Mesenchymal stem cell (in vitro differentiated cells and primary cell): ENCODE measurements around the gene ADARB2.

ENCODE experiments used
- DNase-seq: peaks from one replicate; pipeline ENCODE4 v3.0.0-alpha.2; 2013
- H2AFZ ChIP-seq: one replicate; pipeline ENCODE4 v1.6.1; 2013; ENCODE audit warnings: low read depth, mild to moderate bottlenecking, control low read depth, inconsistent platforms, low read length, moderate library complexity
- H2AK5ac ChIP-seq: 2 replicates; pipeline ENCODE4 v1.6.1; 2013; ENCODE audit warnings: low read length, moderate library complexity, mild to moderate bottlenecking, inconsistent platforms; ENCODE audit not compliant: severe bottlenecking
- H2BK120ac ChIP-seq: one replicate; pipeline ENCODE4 v1.6.1; 2013; ENCODE audit warnings: low read depth, mild to moderate bottlenecking, inconsistent platforms, low read length, moderate library complexity
- H2BK12ac ChIP-seq, 2 experiments: one replicate each; pipeline ENCODE4 v1.6.1; 2013; ENCODE audit warnings: inconsistent platforms in 2 of 2, low read length in 2 of 2, mild to moderate bottlenecking in 2 of 2, moderate library complexity in 2 of 2, control low read depth in 1 of 2
- H2BK15ac ChIP-seq: one replicate; pipeline ENCODE4 v1.6.1; 2013; ENCODE audit warnings: mild to moderate bottlenecking, low read depth, inconsistent platforms; ENCODE audit not compliant: poor library complexity, severe bottlenecking
- H2BK5ac ChIP-seq: 2 replicates; pipeline ENCODE4 v1.6.1; 2013; ENCODE audit warnings: low read depth, mild to moderate bottlenecking, low read length, control low read depth, inconsistent platforms; ENCODE audit not compliant: poor library complexity, severe bottlenecking
- H3K14ac ChIP-seq, 2 experiments: one replicate each; pipeline ENCODE4 v1.6.1; 2013; ENCODE audit warnings: inconsistent platforms in 2 of 2, low read length in 2 of 2, control low read depth in 1 of 2, mild to moderate bottlenecking in 1 of 2, moderate library complexity in 1 of 2
- H3K18ac ChIP-seq, 2 experiments: one replicate each; pipeline ENCODE4 v1.6.1; 2013; ENCODE audit warnings: inconsistent platforms in 2 of 2, low read length in 2 of 2, control low read depth in 1 of 2, low read depth in 1 of 2, mild to moderate bottlenecking in 1 of 2
- H3K23ac ChIP-seq, 2 experiments: one replicate each; pipeline ENCODE4 v1.6.1; 2013; ENCODE audit warnings: inconsistent platforms in 2 of 2, low read length in 2 of 2, mild to moderate bottlenecking in 2 of 2, moderate library complexity in 2 of 2, control low read depth in 1 of 2
- H3K27ac ChIP-seq: 2 replicates; pipeline ENCODE4 v1.5.1; 2013; ENCODE audit warnings: mild to moderate bottlenecking, moderate library complexity, low read length, control low read depth, inconsistent platforms; ENCODE audit not compliant: poor library complexity, severe bottlenecking
- H3K27me3 ChIP-seq, 2 experiments: 2 replicates each; pipeline versions ENCODE4 v1.6.1 to v1.7.0; 2013; ENCODE audit warnings: low read length in 2 of 2, mild to moderate bottlenecking in 2 of 2, moderate library complexity in 2 of 2, control low read depth in 1 of 2, inconsistent platforms in 1 of 2; ENCODE audit not compliant: control insufficient read depth in 1 of 2, insufficient read depth in 1 of 2
- H3K36me3 ChIP-seq, 2 experiments: 2 replicates each; pipeline versions ENCODE4 v1.6.1 to v1.7.0; 2013; ENCODE audit warnings: low read length in 2 of 2, control low read depth in 1 of 2, inconsistent platforms in 1 of 2, low read depth in 1 of 2, mild to moderate bottlenecking in 1 of 2; ENCODE audit not compliant: insufficient read depth in 2 of 2, control insufficient read depth in 1 of 2
- H3K4ac ChIP-seq, 2 experiments: one replicate each; pipeline ENCODE4 v1.6.1; 2013; ENCODE audit warnings: inconsistent platforms in 2 of 2, low read length in 2 of 2, mild to moderate bottlenecking in 2 of 2, moderate library complexity in 2 of 2, control low read depth in 1 of 2, low read depth in 1 of 2
- H3K4me1 ChIP-seq: 2 replicates; pipeline ENCODE4 v1.6.1; 2013; ENCODE audit warnings: low read depth, low read length, control low read depth; ENCODE audit not compliant: control insufficient read depth, insufficient read depth
- H3K4me2 ChIP-seq: 2 replicates; pipeline ENCODE4 v1.6.1; 2013; ENCODE audit warnings: low read length, mild to moderate bottlenecking, inconsistent platforms; ENCODE audit not compliant: poor library complexity, severe bottlenecking
- H3K4me3 ChIP-seq, 2 experiments: 2 replicates each; pipeline versions ENCODE4 v1.5.1 to v1.7.0; 2013; ENCODE audit warnings: low read length in 2 of 2, mild to moderate bottlenecking in 2 of 2, control low read depth in 1 of 2, low read depth in 1 of 2; ENCODE audit not compliant: insufficient read depth in 1 of 2
- H3K79me1 ChIP-seq: replicated peaks from 2 replicates; pipeline ENCODE4 v1.6.1; 2013; ENCODE audit warnings: mild to moderate bottlenecking, control low read depth, low read length, inconsistent platforms; ENCODE audit not compliant: poor library complexity, severe bottlenecking
- H3K9ac ChIP-seq: 2 replicates; pipeline ENCODE4 v1.7.0; 2013; ENCODE audit warnings: mild to moderate bottlenecking, low read length, moderate library complexity
- H3K9me3 ChIP-seq: 2 replicates; pipeline ENCODE4 v1.7.0; 2013; ENCODE audit warnings: mild to moderate bottlenecking, low read length; ENCODE audit not compliant: control insufficient read depth
- H4K8ac ChIP-seq: one replicate; pipeline ENCODE4 v1.6.1; 2013; ENCODE audit warnings: inconsistent platforms, mild to moderate bottlenecking, low read length, moderate library complexity
- H4K91ac ChIP-seq: one replicate; pipeline ENCODE4 v1.6.1; 2013; ENCODE audit warnings: mild to moderate bottlenecking, low read length, inconsistent platforms
- WGBS: methylation state at CpG from one replicate; pipeline ENCODE4 v1.1.7; 2013; ENCODE audit warnings: mixed read lengths; 5-methylcytosine and 5-hydroxymethylcytosine counted together

ADARB2 gene

GRCh38 chr10:1594372-1595241 is 142.7 kb downstream of the ADARB2 start:
- no peak overlapping the region for H3K14ac ChIP-seq
- H2AFZ ChIP-seq = no peak overlapping the region
- no peaks in the 10 kb centered on the region for H3K9me3 ChIP-seq
- no peak overlapping the region for H3K18ac ChIP-seq
- H3K79me1 ChIP-seq = no peaks in the 10 kb centered on the region
- no peak overlapping the region for H3K4ac ChIP-seq
- no peak overlapping the region for H4K91ac ChIP-seq
- H3K9ac ChIP-seq = no peak overlapping the region
- no peak overlapping the region for H2BK5ac ChIP-seq
- no peaks in the 10 kb centered on the region for H3K36me3 ChIP-seq
- no peak overlapping the region for H3K27ac ChIP-seq
- no peak overlapping the region for H4K8ac ChIP-seq
- no peak for DNase-seq
- H2BK120ac ChIP-seq = no peak overlapping the region
- no peaks in the 10 kb centered on the region for H3K27me3 ChIP-seq
- H3K4me3 ChIP-seq = no peak overlapping the region
- H2BK15ac ChIP-seq = no peak overlapping the region
- no peak overlapping the region for H2BK12ac ChIP-seq
- H2AK5ac ChIP-seq = no peak overlapping the region
- no peak overlapping the region for H3K23ac ChIP-seq
- H3K4me2 ChIP-seq = no peak overlapping the region
- H3K4me1 ChIP-seq = no peaks in the 10 kb centered on the region
- WGBS = 77% methylated on average over 20 of the region's 20 CpGs

- no peak overlapping the region for H3K18ac ChIP-seq
- no peaks in the 10 kb centered on the region for H3K36me3 ChIP-seq
- H3K4ac ChIP-seq = no peak overlapping the region
- H2BK5ac ChIP-seq = no peak overlapping the region
- no peak overlapping the region for H2BK12ac ChIP-seq
- no peak overlapping the region for H3K23ac ChIP-seq
- H4K91ac ChIP-seq = no peak overlapping the region
- no peak overlapping the region for H2AFZ ChIP-seq
- H3K4me1 ChIP-seq = no peaks in the 10 kb centered on the region
- no peak overlapping the region for H3K4me2 ChIP-seq
- H3K27ac ChIP-seq = no peak overlapping the region
- DNase-seq = no peak
- no peaks in the 10 kb centered on the region for H3K27me3 ChIP-seq
- H3K79me1 ChIP-seq = no peaks in the 10 kb centered on the region
- H3K14ac ChIP-seq = no peak overlapping the region
- no peak overlapping the region for H3K4me3 ChIP-seq
- WGBS = 83% methylated on average over 7 of the region's 8 CpGs
- no peak overlapping the region for H2AK5ac ChIP-seq
- no peak overlapping the region for H3K9ac ChIP-seq
- no peaks in the 10 kb centered on the region for H3K9me3 ChIP-seq
- H4K8ac ChIP-seq = no peak overlapping the region
- H2BK15ac ChIP-seq = no peak overlapping the region
- no peak overlapping the region for H2BK120ac ChIP-seq
These were observed 145.6 kb downstream of the ADARB2 start for GRCh38 chr10:1591742-1592141.

GRCh38 chr10:1591045-1591444 is 146.3 kb downstream of the ADARB2 start:
- Histone ChIP-seq H3K4me1 (no peaks in the 10 kb centered on the region), H3K9me3 (no peaks in the 10 kb centered on the region), H4K91ac (no peak overlapping the region), H3K9ac (no peak overlapping the region), H3K27ac (no peak overlapping the region), H3K4me3 (no peak overlapping the region), H2BK12ac (no peak overlapping the region), H3K14ac (no peak overlapping the region), H3K23ac (no peak overlapping the region), H3K4me2 (no peak overlapping the region), H2BK120ac (no peak overlapping the region), H3K27me3 (no peaks in the 10 kb centered on the region), H3K79me1 (no peaks in the 10 kb centered on the region), H2BK15ac (no peak overlapping the region), H4K8ac (no peak overlapping the region), H3K4ac (no peak overlapping the region), H2AFZ (no peak overlapping the region), H3K36me3 (no peaks in the 10 kb centered on the region), H2AK5ac (no peak overlapping the region), H3K18ac (no peak overlapping the region), H2BK5ac (no peak overlapping the region)
- DNase-seq = no peak
- WGBS = 83% methylated on average over 11 of the region's 12 CpGs

DNA sequence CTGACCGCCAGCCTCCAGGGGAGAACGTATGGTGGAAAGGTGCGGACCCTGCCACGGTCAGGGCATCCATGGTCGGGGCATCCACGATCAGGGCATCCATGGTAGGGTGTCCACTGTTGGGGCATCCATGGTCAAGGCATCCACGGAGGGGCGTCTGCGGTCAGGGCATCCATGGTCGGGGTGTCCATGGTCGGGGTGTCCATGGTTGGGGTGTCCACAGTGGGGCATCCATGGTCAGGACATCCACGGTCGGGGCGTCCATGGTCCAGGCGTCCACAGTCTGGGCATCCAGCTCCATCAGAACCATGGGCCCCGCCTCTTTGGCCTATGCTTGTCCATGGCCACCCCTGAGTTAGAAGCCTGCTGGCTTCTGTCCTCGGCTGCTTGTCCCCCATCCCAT is 148.1 kb downstream of the ADARB2 start:
- H2AK5ac ChIP-seq = no peak overlapping the region
- no peak overlapping the region for H3K23ac ChIP-seq
- no peak overlapping the region for H3K18ac ChIP-seq
- no peaks in the 10 kb centered on the region for H3K9me3 ChIP-seq
- H3K4me3 ChIP-seq = no peak overlapping the region
- no peak overlapping the region for H4K91ac ChIP-seq
- 90% methylated on average over 17 of the region's 17 CpGs for WGBS
- no peak overlapping the region for H4K8ac ChIP-seq
- H3K79me1 ChIP-seq = no peaks in the 10 kb centered on the region
- H2BK120ac ChIP-seq = no peak overlapping the region
- H3K9ac ChIP-seq = no peak overlapping the region
- no peak overlapping the region for H3K27ac ChIP-seq
- H3K27me3 ChIP-seq = no peaks in the 10 kb centered on the region
- no peaks in the 10 kb centered on the region for H3K4me1 ChIP-seq
- H2AFZ ChIP-seq = no peak overlapping the region
- no peak overlapping the region for H3K14ac ChIP-seq
- H2BK12ac ChIP-seq = no peak overlapping the region
- no peak overlapping the region for H3K4ac ChIP-seq
- H2BK15ac ChIP-seq = no peak overlapping the region
- no peak for DNase-seq
- H2BK5ac ChIP-seq = no peak overlapping the region
- H3K36me3 ChIP-seq = no peaks in the 10 kb centered on the region
- H3K4me2 ChIP-seq = no peak overlapping the region
